ENCODE data around the gene ZSWIM4. TPM values are rescaled to one million over a fixed set of nuclear protein-coding genes. Genes with fewer than 3 reads are reported as not detected.

The ZSWIM4 gene
- total and polyA plus RNA-seq, 2 of the 13 experiments (the other 11 are each of a cell fraction or from before 2014, with no cell fraction given) = 0.33 to 0.86 TPM

GRCh38 chr19:13849991-13850909 is 55.0 kb downstream of the ZSWIM4 start (continued):
- TF ChIP-seq, protein P1, sequence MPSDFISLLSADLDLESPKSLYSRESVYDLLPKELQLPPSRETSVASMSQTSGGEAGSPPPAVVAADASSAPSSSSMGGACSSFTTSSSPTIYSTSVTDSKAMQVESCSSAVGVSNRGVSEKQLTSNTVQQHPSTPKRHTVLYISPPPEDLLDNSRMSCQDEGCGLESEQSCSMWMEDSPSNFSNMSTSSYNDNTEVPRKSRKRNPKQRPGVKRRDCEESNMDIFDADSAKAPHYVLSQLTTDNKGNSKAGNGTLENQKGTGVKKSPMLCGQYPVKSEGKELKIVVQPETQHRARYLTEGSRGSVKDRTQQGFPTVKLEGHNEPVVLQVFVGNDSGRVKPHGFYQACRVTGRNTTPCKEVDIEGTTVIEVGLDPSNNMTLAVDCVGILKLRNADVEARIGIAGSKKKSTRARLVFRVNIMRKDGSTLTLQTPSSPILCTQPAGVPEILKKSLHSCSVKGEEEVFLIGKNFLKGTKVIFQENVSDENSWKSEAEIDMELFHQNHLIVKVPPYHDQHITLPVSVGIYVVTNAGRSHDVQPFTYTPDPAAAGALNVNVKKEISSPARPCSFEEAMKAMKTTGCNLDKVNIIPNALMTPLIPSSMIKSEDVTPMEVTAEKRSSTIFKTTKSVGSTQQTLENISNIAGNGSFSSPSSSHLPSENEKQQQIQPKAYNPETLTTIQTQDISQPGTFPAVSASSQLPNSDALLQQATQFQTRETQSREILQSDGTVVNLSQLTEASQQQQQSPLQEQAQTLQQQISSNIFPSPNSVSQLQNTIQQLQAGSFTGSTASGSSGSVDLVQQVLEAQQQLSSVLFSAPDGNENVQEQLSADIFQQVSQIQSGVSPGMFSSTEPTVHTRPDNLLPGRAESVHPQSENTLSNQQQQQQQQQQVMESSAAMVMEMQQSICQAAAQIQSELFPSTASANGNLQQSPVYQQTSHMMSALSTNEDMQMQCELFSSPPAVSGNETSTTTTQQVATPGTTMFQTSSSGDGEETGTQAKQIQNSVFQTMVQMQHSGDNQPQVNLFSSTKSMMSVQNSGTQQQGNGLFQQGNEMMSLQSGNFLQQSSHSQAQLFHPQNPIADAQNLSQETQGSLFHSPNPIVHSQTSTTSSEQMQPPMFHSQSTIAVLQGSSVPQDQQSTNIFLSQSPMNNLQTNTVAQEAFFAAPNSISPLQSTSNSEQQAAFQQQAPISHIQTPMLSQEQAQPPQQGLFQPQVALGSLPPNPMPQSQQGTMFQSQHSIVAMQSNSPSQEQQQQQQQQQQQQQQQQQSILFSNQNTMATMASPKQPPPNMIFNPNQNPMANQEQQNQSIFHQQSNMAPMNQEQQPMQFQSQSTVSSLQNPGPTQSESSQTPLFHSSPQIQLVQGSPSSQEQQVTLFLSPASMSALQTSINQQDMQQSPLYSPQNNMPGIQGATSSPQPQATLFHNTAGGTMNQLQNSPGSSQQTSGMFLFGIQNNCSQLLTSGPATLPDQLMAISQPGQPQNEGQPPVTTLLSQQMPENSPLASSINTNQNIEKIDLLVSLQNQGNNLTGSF (CRISPR knock-in tag; IDR thresholded peaks at IDR 0.05) = no peak
- TF ChIP-seq PRMT3 (CRISPR knock-in tag; IDR thresholded peaks at IDR 0.05; ENCODE audit: borderline replicate concordance, low read depth) (no peak), ZEB1 (IDR thresholded peaks at IDR 0.05; ENCODE audit: insufficient replicate concordance, low read depth) (no peak), RFX5 (IDR thresholded peaks at IDR 0.05; ENCODE audit: low read depth, low read length) (no peak), ZNF737 (CRISPR knock-in tag; IDR thresholded peaks at IDR 0.05; ENCODE audit: borderline replicate concordance) (no peak), DR1 (CRISPR knock-in tag; IDR thresholded peaks at IDR 0.05) (no peak), FOSL2 (CRISPR knock-in tag; IDR thresholded peaks at IDR 0.05) (peak; percentile 87)
- TF ChIP-seq, protein P2, sequence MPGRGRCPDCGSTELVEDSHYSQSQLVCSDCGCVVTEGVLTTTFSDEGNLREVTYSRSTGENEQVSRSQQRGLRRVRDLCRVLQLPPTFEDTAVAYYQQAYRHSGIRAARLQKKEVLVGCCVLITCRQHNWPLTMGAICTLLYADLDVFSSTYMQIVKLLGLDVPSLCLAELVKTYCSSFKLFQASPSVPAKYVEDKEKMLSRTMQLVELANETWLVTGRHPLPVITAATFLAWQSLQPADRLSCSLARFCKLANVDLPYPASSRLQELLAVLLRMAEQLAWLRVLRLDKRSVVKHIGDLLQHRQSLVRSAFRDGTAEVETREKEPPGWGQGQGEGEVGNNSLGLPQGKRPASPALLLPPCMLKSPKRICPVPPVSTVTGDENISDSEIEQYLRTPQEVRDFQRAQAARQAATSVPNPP (CRISPR knock-in tag; IDR thresholded peaks at IDR 0.05) = no peak
- TF ChIP-seq, protein P3, sequence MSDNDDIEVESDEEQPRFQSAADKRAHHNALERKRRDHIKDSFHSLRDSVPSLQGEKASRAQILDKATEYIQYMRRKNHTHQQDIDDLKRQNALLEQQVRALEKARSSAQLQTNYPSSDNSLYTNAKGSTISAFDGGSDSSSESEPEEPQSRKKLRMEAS (IDR thresholded peaks at IDR 0.05) = peak; percentile 28; the same call in 1 of the 2 replicates
